WTC11 (cell line): ENCODE measurements around the gene CUTA. TPM values are rescaled to one million over a fixed set of nuclear protein-coding genes. Genes with fewer than 3 reads are reported as not detected.
"Not testable (repeated sequence)": the region's sequence is repeated elsewhere in the genome, so short reads cannot be mapped to it uniquely, and the experiment has no call there.

Experiments used
- ATAC-seq: fragments of 200-7000 bp; cut with Tn5 transposase; 2 replicates; pipeline ENCODE4 v1.10.0; 2021; ENCODE audit warnings: mild to moderate bottlenecking, moderate library complexity
- CTCF ChIA-PET: fragments of 300-600 bp; sonication (Branson Sonifier 250); formaldehyde crosslinking; loops from one replicate; lab custom pipeline; 2021; ENCODE audit warnings: antibody characterized with exemption; lab: Charles Lee
- POLR2A ChIA-PET: fragments of 350-600 bp; sonication (Branson Sonifier 250); formaldehyde crosslinking; loops from one replicate; lab custom pipeline; 2021; ENCODE audit warnings: antibody characterized with exemption; lab: Charles Lee
- DNase-seq: peaks from one replicate; pipeline ENCODE4 v3.0.0; 2021; ENCODE audit warnings: low spot score
- H3K27ac Mint-ChIP-seq: 2 replicates; pipeline ENCODE4 v1.8.0; 2021; ENCODE audit warnings: mixed read lengths
- H3K27me3 Mint-ChIP-seq: 2 replicates; pipeline ENCODE4 v1.8.0; 2021; ENCODE audit warnings: low read depth, mild to moderate bottlenecking, moderate library complexity, mixed read lengths
- H3K36me3 Mint-ChIP-seq: 2 replicates; pipeline ENCODE4 v1.8.0; 2021; ENCODE audit warnings: mixed read lengths
- H3K4me1 Mint-ChIP-seq: 2 replicates; pipeline ENCODE4 v1.8.0; 2022; ENCODE audit warnings: mixed read lengths
- H3K4me3 Mint-ChIP-seq: 2 replicates; pipeline ENCODE4 v1.8.0; 2021; ENCODE audit warnings: mild to moderate bottlenecking, moderate library complexity, mixed read lengths
- H3K9me3 Mint-ChIP-seq: 2 replicates; pipeline ENCODE4 v1.8.0; 2021; ENCODE audit warnings: mixed read lengths
- ATF1 ChIP-seq: sonication (generic); formaldehyde crosslinking; IDR thresholded peaks from 2 replicates; pipeline ENCODE4 v1.8.1; 2023; ENCODE audit warnings: mild to moderate bottlenecking, moderate library complexity, missing genetic modification reagents
- ATF2 ChIP-seq: sonication (generic); formaldehyde crosslinking; IDR thresholded peaks from 2 replicates; pipeline ENCODE4 v1.8.1; 2022; ENCODE audit warnings: low read depth, missing genetic modification reagents, borderline replicate concordance
- ATF3 ChIP-seq: sonication (generic); formaldehyde crosslinking; conservative IDR thresholded peaks from 2 replicates; pipeline ENCODE4 v1.8.1; 2022; ENCODE audit warnings: mild to moderate bottlenecking, missing genetic modification reagents
- ATF6 ChIP-seq: sonication (generic); formaldehyde crosslinking; IDR thresholded peaks from 2 replicates; pipeline ENCODE4 v1.8.1; 2023; ENCODE audit warnings: mild to moderate bottlenecking, missing genetic modification reagents
- FOXP1 ChIP-seq: sonication (generic); formaldehyde crosslinking; IDR thresholded peaks from 2 replicates; pipeline ENCODE4 v1.8.0; 2022; ENCODE audit warnings: missing genetic modification reagents, mild to moderate bottlenecking, moderate library complexity, borderline replicate concordance
- GABPB1 ChIP-seq: sonication (generic); formaldehyde crosslinking; IDR thresholded peaks from 2 replicates; pipeline ENCODE4 v1.8.1; 2023; ENCODE audit warnings: mild to moderate bottlenecking, missing genetic modification reagents
- HMGA2 ChIP-seq: fragments of 250-450 bp; sonication (Bioruptor Pico); IDR thresholded peaks from 2 replicates; pipeline ENCODE4 v1.4.0; 2021; ENCODE audit warnings: mild to moderate bottlenecking, moderate library complexity
- NR2C2 ChIP-seq: sonication (generic); formaldehyde crosslinking; IDR thresholded peaks from 2 replicates; pipeline ENCODE4 v1.8.0; 2022; ENCODE audit warnings: mild to moderate bottlenecking, missing genetic modification reagents
- RORB ChIP-seq: fragments of 250-450 bp; sonication (Bioruptor Pico); IDR thresholded peaks from 2 replicates; pipeline ENCODE4 v1.9.0; 2021; ENCODE audit warnings: mild to moderate bottlenecking
- SMAD3 ChIP-seq: sonication (generic); formaldehyde crosslinking; IDR thresholded peaks from 2 replicates; pipeline ENCODE4 v1.8.0; 2022; ENCODE audit warnings: missing genetic modification reagents, mild to moderate bottlenecking, borderline replicate concordance
- TCF7 ChIP-seq: sonication (generic); formaldehyde crosslinking; IDR thresholded peaks from 2 replicates; pipeline ENCODE4 v1.8.0; 2022; ENCODE audit warnings: mild to moderate bottlenecking, low read depth, missing genetic modification reagents, moderate library complexity
- TEAD4 ChIP-seq: sonication (generic); formaldehyde crosslinking; IDR thresholded peaks from 2 replicates; pipeline ENCODE4 v1.8.0; 2022; ENCODE audit warnings: mild to moderate bottlenecking, missing genetic modification reagents
- USF1 ChIP-seq: sonication (generic); formaldehyde crosslinking; IDR thresholded peaks from 2 replicates; pipeline ENCODE4 v1.8.0; 2022; ENCODE audit warnings: mild to moderate bottlenecking, missing genetic modification reagents
- ZMAT4 ChIP-seq: fragments of 250-450 bp; sonication (Bioruptor Pico); IDR thresholded peaks from 2 replicates; pipeline ENCODE4 v1.9.0; 2021; ENCODE audit warnings: mild to moderate bottlenecking
- ZNF232 ChIP-seq: sonication (generic); formaldehyde crosslinking; IDR thresholded peaks from 2 replicates; pipeline ENCODE4 v1.8.0; 2022; ENCODE audit warnings: mild to moderate bottlenecking, missing genetic modification reagents
- ZNF317 ChIP-seq: sonication (generic); formaldehyde crosslinking; IDR thresholded peaks from 2 replicates; pipeline ENCODE4 v1.8.1; 2023; ENCODE audit warnings: low read depth, mild to moderate bottlenecking, moderate library complexity, missing genetic modification reagents, borderline replicate concordance
- ZNF423 ChIP-seq: fragments of 250-450 bp; sonication (Bioruptor Pico); IDR thresholded peaks from 2 replicates; pipeline ENCODE4 v2.1.2; 2022; ENCODE audit warnings: mild to moderate bottlenecking, moderate library complexity
- ZNF425 ChIP-seq: fragments of 250-450 bp; sonication (Bioruptor Pico); conservative IDR thresholded peaks from 2 replicates; pipeline ENCODE4 v1.9.0; 2021; ENCODE audit warnings: mild to moderate bottlenecking
- total RNA-seq: library from RNA; stranded (reverse); gene quantifications from 3 replicates; pipeline ENCODE4 v1.2.3, GENCODE V29; 2021

The CUTA gene
- total RNA-seq, 1 experiment from 2014 or later: 247 TPM

GRCh38 chr6:33405386-33405940, 12.4 kb downstream of the CUTA start:
- H3K4me3 Mint-ChIP-seq: no peak overlapping the region
- no peak for ATAC-seq
- no peak overlapping the region for H3K27ac Mint-ChIP-seq
- H3K36me3 Mint-ChIP-seq: peaks cover 58% of the 10 kb centered on the region
- POLR2A ChIA-PET: no interaction called here
- TF ChIP-seq ATF2 (no peak), ZMAT4 (CRISPR knock-in tag) (no peak), ZNF423 (CRISPR knock-in tag) (no peak), GABPB1 (CRISPR knock-in tag) (no peak), NR2C2 (CRISPR knock-in tag) (no peak), ZNF232 (CRISPR knock-in tag) (no peak)
- no peaks in the 10 kb centered on the region for H3K27me3 Mint-ChIP-seq
- no peak for DNase-seq
- peaks cover 7% of the 10 kb centered on the region for H3K4me1 Mint-ChIP-seq
- no peaks in the 10 kb centered on the region for H3K9me3 Mint-ChIP-seq
- CTCF ChIA-PET: interaction anchor here (0.5 kb wide), 1 partner anchor 106 kb away, joined by 3 read pairs; no protein-coding TSS in a partner anchor

- ChIA-PET CTCF (interaction anchor here (0.5 kb wide), 1 partner anchor 107 kb away, joined by 3 read pairs; no protein-coding TSS in a partner anchor), POLR2A (no interaction called here)
- ATAC-seq (no peak), DNase-seq (no peak)
- no peak overlapping the region for H3K27ac Mint-ChIP-seq
- no peaks in the 10 kb centered on the region for H3K9me3 Mint-ChIP-seq
- H3K4me3 Mint-ChIP-seq: no peak overlapping the region
- no peak for TF ChIP-seq ATF6 (CRISPR knock-in tag)
- peaks cover 7% of the 10 kb centered on the region for H3K4me1 Mint-ChIP-seq
- no peaks in the 10 kb centered on the region for H3K27me3 Mint-ChIP-seq
- H3K36me3 Mint-ChIP-seq: peaks cover 63% of the 10 kb centered on the region
These were observed 13.0 kb downstream of the CUTA start for GRCh38 chr6:33404884-33405283.

- H3K27me3 Mint-ChIP-seq, DNase-seq, CTCF ChIA-PET, ATAC-seq, H3K4me3 Mint-ChIP-seq, H3K9me3 Mint-ChIP-seq, POLR2A ChIA-PET, H3K4me1 Mint-ChIP-seq: not testable (repeated sequence)
- peak overlapping the region; percentile 32; the same call in 1 of the 2 replicates for H3K27ac Mint-ChIP-seq
- peaks cover 57% of the 10 kb centered on the region for H3K36me3 Mint-ChIP-seq
These were observed 18.0 kb downstream of the CUTA start for GRCh38 chr6:33399881-33400280.

- H3K27ac Mint-ChIP-seq, H3K27me3 Mint-ChIP-seq, H3K4me3 Mint-ChIP-seq, ATAC-seq, DNase-seq, CTCF ChIA-PET, H3K9me3 Mint-ChIP-seq, POLR2A ChIA-PET: not testable (repeated sequence)
- Mint-ChIP-seq H3K36me3 (peaks cover 49% of the 10 kb centered on the region), H3K4me1 (peaks cover 14% of the 10 kb centered on the region)
These were observed 19.3 kb downstream of the CUTA start for GRCh38 chr6:33398601-33399000.

GRCh38 chr6:33397541-33397940, 20.4 kb downstream of the CUTA start:
- Mint-ChIP-seq H3K4me1 (peaks cover 21% of the 10 kb centered on the region), H3K9me3 (no peaks in the 10 kb centered on the region), H3K4me3 (no peak overlapping the region), H3K27me3 (no peaks in the 10 kb centered on the region), H3K27ac (peak overlapping the region; percentile 67; the same call in 1 of the 2 replicates), H3K36me3 (peaks cover 42% of the 10 kb centered on the region)
- POLR2A ChIA-PET: no interaction called here
- ATAC-seq (no peak), DNase-seq (no peak)
- CTCF ChIA-PET: interaction anchor here (0.7 kb wide), 1 partner anchor 120 kb away, joined by 3 read pairs; no protein-coding TSS in a partner anchor
- TF ChIP-seq TEAD4 (CRISPR knock-in tag): no peak
- TF ChIP-seq ZNF317 (CRISPR knock-in tag): no peak
- no peak for TF ChIP-seq ATF3 (CRISPR knock-in tag)
- TF ChIP-seq TCF7: no peak
- TF ChIP-seq HMGA2 (CRISPR knock-in tag): no peak
- TF ChIP-seq SMAD3 (CRISPR knock-in tag): no peak
- TF ChIP-seq ATF1: no peak
- TF ChIP-seq RORB: no peak
- TF ChIP-seq USF1 (CRISPR knock-in tag): no peak
- TF ChIP-seq ZNF425 (CRISPR knock-in tag): no peak
- TF ChIP-seq FOXP1 (CRISPR knock-in tag): no peak
